A549 treated with RU486 at 1 μM for 4 hours (cell line): Measurements from ENCODE around the gene ALG5. TPM values are rescaled to one million over a fixed set of nuclear protein-coding genes. Genes with fewer than 3 reads are reported as not detected.

Experiments used
- total RNA-seq: library from RNA; stranded (reverse); fragments of 200-300 nt; extraction: Qiagen RNA extraction; gene quantifications from 5 replicates; pipeline ENCODE4 v1.2.3, GENCODE V29; 2022; ENCODE audit warnings: low read depth

The ALG5 gene
- 31.5 to 43.8 TPM (median 36.7 TPM) in 5 replicates for total RNA-seq

GRCh38 chr13:36999054-36999714 lies at the start of gene ALG5:
TSS of gene ALG5 (minus strand) at chr13:36999340. CDS start at chr13:36999300, 40 bp downstream.

GRCh38 chr13:36919833-36920615 lies 79.1 kb downstream of the ALG5 start, which contains the start of gene SMAD9:
TSS of gene SMAD9 (minus strand) at chr13:36920238. CDS start at chr13:36879689, 40,549 bp downstream.

Other genes starting within 250 kb of the ALG5 start
- 0.22 to 1.3 TPM (median 1.2 TPM) in 5 replicates for gene RFXAP, start 180.1 kb downstream of the ALG5 start, total RNA-seq
- gene SMAD9, start 79.1 kb downstream of the ALG5 start, total RNA-seq, result 0.05 to 0.13 TPM (median 0.09 TPM) in 5 replicates
- gene EXOSC8, start 1.4 kb upstream of the ALG5 start, total RNA-seq, result 30.4 to 51.4 TPM (median 30.9 TPM) in 5 replicates
- 18.8 to 27.6 TPM (median 24.9 TPM) in 5 replicates for gene SUPT20H, start 60.3 kb upstream of the ALG5 start, total RNA-seq
- not detected in 5 replicates for gene CSNK1A1L, start 106.3 kb upstream of the ALG5 start, total RNA-seq